LoVo (cell line): ENCODE results near the gene NRM.
"Not testable (repeated sequence)": the region's sequence is repeated elsewhere in the genome, so short reads cannot be mapped to it uniquely, and the experiment has no call there.

ENCODE experiments used
- DNase-seq: peaks from one replicate; pipeline ENCODE4 v3.0.0-alpha.2; 2016; ENCODE audit warnings: low spot score

NRM gene, protein sequence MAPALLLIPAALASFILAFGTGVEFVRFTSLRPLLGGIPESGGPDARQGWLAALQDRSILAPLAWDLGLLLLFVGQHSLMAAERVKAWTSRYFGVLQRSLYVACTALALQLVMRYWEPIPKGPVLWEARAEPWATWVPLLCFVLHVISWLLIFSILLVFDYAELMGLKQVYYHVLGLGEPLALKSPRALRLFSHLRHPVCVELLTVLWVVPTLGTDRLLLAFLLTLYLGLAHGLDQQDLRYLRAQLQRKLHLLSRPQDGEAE

DNA sequence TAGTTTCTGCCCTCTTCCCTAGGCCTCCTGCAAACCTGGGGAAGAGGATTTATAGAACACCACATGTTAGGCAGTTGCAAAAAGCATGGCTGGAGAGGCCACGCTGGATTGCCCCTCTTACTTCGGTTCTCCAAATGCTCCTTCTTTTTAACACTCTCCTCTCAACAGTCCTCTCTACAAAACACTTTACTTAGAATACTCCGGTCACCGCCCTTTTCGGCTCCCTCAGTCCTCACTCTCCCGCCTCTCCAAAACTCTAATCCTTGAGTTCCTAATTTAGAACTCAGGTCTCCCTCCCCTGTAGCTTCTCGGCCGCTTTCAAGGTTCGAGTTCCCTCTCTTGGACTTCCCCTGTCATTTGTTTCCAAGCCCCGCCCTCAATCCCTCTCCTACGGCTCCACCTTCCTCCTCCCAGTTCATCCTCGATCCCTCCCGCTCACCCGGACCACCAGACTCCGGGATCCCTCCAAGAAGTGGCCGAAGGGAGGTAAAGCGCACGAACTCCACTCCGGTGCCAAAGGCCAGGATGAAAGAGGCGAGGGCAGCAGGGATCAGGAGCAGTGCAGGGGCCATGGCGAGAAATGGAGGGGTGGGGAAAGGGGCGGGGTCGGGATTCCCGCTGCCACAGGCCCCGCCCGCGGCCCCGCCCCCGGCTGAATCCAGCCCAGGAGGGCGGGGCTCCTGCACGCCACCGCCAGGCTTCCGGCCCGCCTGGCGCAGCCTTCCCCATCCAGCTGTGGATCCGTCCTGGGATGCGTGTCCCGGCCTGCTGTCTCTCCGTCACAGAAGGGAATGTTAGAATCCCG lies at the start of gene NRM:
NRM (minus strand) TSS at position 582 of the 805 bp plus-strand sequence; CDS start at position 572, 10 bp downstream.
- DNase-seq: peak; percentile 89

DNA sequence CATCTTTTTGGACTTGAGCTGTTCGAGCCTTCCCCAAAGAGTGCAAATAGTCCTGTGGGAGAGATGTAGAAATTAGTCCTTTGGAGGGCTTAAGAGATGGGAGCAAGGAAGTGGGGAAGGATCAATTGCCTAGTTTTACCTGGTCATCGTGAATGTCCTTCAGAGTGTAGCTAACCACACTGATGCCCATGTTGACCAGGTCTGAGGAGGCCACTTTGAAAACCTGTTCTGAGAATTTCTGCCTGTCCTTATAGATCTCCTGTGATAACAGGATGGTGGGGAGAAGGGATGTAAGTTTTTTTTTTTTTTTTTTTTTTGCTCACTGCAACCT lies 49.7 kb upstream of the NRM start:
- DNase-seq: no peak

DNA sequence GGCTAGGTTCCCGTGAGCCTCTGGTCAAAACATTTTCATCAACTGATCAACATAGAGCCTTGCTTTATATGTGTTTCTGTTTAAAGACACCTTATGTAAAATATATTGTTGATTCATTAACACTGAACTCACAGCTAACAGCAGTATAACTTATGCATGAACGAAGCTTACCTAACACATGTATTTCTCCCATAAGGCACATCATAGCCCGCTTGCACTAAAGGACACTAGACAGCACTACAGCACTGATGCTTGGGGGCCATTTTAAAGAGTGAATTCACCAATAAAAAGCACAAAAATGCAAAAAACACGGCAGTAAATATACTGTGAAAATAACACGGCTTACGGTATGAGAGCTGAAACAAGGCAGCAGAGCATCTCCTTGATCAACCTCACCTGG lies 47.7 kb upstream of the NRM start:
- no peak for DNase-seq

DNA sequence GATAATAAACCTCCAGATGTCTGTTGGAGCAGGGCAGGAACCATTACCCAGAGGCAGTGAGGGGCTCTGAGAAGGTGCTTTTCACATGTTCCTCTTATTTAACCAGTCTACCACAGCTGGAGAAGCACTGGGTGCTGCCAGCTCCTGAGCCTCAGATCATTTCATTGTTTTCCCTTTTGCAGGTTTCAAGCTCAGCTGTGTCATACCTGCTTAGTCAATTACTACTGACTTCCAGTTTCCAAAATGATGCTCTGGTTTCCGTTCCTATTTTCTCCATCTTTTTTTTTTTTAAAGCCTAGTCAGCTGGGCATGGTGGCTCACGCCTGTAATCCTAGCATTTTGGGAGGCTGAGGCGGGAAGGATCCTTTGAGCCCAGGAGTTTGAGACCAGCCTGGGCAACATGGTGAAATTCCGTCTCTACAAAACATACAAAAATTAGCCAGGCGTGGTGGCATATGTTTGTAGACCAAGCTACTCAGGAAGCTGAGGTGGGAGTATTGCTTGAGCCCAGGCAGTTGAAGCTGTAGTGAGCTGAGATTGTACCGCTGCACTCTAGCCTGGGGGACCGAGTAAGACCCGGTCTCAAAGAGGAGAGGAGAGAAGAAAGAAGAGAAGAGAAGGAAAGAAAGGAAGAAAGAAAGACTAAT lies 45.0 kb upstream of the NRM start:
- DNase-seq: no peak

DNA sequence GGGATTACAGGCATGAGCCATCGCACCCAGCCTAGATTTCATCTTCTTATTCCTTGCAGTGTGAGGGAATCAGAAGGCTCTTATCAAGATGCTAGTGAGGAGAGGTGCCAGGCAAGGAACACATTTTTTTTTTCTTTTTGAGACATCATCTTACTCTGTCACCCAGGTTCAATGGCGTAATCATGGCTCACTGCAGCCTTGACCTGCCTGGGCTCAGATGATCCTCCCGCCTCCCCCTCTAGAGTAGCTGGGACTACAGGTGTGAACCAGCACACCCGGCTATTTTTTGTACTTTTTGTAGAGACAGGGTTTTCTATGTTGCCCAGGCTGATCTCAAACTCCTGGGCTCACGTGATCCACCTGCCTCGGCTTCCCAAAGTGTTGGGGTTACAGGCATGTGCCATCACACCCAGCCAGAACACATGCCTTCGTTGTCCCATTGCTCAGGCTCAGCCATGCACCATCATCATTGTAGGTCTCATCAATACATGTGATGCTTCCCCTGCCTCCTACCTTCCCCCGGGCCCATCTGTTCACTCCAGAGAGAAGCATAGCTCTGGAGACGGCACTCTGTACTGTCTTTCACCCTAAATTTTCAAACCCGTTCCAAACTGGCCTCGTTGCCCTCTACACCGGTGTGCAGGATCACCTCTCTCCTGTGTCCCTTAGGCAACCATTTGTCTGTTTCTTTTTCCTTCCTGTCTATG lies 41.6 kb upstream of the NRM start:
- no peak for DNase-seq

DNA sequence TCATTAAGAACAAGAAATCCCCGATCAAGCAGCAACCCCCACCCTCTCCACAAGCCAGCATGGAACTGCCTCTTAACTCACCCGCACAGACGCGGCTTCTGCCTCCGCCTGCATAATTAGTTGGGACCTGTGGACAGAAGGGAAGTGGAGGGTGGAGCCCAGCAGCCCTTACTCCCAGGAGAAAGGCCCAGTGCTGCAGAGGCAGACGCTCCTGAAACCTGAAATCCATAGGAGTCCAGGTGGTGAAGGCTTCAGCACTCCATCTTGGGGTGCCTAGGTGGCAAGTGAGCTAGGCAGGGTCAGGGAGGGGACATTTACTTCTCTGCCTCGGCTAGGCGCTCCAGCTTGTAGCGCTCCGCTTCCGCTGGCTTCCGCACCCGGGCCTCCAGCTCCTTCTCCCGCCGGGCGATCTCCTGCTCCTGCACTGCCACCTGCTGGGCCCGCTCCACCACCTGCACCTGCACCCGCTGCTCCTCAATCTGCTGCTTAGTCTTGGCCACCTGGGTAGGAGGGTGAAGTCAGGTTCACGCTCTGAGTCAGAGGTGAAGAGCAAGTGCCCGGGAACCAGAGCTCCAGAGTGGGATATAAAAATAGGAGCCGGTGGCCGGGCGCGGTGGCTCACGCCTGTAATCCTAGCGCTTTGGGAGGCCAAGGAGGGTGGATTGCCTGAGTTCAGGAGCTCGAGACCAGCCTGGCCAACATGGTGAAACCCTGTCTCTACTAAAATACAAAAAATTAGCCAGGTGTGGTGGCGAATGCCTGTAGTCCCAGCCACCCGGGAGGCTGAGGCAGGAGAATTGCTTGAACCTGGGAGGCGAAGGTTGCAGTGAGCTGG lies 40.0 kb upstream of the NRM start:
- no peak for DNase-seq

DNA sequence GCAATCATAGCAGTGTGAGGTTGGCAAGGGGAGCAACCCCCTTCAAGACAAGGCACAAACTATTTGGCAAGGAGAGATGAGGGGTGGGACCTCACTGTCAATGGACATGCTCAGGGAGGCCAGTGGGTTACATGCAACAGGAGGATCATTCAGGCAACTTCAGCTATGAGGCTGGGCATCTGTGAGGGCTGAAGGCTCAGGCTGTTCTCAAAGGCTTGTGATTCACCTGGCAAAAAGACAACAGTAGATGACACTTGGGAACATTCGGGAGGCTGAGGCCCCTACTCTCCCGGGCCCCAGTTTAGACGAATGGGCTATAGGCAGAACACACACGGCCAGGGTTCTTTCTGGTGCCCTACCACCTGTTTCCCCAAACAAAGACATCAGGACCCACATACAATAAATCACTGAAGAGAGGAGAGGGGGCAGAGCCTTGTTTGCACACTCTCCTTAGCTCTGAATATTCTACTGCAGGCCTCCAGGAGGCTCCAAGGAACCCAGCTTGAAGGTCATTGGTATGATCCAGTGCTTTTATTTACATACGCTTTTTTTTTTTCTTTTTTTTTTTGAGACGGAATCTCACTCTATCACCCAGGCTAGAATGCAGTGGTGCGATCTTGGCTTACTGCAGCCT lies 37.3 kb upstream of the NRM start:
- no peak for DNase-seq

DNA sequence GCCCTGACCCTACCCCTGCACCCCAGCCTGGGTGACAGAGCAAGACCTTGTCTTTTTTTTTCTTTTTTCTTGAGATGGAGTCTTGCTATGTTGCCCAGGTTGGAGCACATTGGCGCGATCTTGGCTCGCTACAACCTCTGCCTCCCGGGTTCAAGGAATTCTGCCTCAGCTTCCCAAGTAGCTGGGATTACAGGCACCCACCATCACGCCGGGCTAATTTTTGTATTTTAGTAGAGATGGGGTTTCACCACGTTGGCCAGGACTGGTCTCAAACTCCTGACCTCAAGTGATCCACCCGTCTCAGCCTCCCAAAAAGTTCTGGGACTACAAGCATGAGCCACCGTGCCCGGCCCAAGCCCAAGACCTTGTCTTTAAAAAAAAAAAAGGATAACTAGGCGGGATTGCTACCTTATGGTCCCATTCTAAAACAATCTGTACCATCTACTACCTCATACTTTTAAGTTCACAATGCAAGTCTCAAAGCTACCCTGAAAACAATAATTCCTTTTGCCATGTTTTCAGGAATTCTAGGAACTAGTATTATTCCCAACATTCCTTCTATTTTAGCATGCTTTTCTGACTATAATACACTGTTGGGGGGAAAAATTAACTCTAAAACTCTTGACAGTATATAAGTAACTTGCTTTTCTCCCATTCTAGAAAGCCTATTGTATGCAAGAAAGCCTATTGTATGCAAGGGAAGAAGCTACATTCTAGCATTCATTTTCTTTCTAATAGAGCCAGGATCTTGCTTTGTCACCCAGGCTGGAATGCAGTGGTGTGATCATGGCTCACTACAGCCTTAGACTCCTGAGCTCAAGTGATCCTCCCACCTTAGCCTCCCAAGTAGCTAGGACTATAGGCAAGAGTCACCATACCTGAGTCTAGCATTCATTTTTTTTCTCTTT lies 36.0 kb upstream of the NRM start:
- DNase-seq: no peak

DNA sequence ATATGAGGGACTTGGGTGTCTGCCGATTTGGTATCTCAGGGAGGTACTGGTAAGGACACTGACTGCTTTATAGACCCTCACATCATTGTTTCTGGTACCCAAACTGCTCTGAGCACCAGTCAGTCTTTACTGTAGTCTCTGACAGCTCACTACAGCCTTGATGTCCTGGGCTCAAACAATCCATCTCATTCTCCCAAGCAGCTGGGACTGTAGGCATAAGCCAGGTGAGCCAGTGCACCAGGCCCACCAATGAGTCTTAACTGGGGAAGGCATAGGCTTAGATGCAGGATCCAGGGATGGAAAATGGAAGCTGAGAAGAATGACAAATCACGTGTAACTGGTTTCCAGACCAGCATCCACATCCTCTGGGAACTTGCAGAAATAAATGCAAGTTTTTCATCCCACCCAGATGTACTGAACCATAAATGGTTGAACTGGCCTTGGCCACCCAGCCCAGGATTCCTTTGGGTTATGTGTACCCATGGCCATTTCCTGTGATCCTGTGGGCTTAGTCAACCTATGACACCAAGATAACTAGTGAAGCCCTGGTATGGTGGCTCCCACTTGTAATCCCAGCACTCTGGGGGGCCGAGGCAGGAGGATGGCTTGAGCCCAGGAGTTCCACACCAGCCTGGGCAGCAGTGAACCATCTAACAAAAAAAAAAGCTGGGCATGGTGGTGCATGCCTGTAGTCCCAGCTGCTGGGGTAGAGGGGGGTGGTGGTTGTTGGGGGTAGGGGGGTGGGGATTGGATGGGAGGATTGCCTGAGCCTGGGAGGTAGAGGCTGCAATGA lies 35.1 kb upstream of the NRM start:
- DNase-seq: no peak

DNA sequence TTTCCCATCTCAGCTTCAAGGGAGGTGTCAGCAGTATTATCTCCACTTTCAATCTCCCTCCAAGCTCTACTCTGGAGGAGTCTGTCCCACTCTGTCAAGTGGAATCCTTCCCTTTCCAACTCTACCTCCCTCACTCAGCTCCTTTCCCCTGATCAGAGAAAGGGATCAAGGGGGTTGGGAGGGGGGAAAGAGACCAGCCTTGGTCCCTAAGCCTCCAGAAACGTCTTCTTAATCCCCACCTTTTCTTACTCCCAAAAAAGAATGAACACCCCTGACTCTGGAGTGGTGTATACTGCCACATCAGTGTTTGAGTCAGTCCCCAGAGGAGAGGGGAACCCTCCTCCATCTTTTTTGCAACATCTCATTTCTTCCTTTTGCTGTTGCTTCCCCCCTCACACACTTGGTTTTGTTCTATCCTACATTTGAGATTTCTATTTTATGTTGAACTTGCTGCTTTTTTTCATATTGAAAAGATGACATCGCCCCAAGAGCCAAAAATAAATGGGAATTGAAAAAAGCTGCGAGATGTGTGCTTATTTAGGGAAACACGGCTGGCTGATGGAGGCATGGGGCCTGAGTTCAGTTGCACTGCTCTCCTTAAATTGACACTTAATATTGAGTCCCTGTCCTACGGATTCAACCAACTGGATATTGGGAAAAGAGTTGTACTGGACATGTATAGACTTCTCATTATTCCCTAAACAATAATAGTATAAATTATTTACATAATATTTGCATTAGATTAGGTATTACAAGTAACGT lies 34.3 kb upstream of the NRM start:
- no peak for DNase-seq

DNA sequence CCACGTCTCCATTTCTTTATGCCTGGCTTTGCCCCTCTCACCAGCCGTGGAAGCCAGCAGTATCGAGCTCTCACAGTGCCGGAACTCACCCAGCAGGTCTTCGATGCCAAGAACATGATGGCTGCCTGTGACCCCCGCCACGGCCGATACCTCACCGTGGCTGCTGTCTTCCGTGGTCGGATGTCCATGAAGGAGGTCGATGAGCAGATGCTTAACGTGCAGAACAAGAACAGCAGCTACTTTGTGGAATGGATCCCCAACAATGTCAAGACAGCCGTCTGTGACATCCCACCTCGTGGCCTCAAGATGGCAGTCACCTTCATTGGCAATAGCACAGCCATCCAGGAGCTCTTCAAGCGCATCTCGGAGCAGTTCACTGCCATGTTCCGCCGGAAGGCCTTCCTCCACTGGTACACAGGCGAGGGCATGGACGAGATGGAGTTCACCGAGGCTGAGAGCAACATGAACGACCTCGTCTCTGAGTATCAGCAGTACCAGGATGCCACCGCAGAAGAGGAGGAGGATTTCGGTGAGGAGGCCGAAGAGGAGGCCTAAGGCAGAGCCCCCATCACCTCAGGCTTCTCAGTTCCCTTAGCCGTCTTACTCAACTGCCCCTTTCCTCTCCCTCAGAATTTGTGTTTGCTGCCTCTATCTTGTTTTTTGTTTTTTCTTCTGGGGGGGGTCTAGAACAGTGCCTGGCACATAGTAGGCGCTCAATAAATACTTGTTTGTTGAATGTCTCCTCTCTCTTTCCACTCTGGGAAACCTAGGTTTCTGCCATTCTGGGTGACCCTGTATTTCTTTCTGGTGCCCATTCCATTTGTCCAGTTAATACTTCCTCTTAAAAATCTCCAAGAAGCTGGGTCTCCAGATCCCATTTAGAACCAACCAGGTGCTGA lies 33.3 kb upstream of the NRM start:
- DNase-seq: not testable (repeated sequence)

DNA sequence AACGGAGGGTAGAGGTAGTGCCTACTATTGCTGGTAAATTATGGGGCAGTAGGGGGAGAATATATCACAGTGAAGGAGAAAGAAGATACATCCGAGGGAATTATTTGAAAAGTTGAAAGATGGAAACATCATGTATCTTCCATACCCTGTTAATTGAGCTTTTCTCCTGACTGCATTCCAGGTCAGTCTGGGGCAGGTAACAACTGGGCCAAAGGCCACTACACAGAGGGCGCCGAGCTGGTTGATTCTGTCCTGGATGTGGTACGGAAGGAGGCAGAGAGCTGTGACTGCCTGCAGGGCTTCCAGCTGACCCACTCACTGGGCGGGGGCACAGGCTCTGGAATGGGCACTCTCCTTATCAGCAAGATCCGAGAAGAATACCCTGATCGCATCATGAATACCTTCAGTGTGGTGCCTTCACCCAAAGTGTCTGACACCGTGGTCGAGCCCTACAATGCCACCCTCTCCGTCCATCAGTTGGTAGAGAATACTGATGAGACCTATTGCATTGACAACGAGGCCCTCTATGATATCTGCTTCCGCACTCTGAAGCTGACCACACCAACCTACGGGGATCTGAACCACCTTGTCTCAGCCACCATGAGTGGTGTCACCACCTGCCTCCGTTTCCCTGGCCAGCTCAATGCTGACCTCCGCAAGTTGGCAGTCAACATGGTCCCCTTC lies 32.5 kb upstream of the NRM start:
- not testable (repeated sequence) for DNase-seq

DNA sequence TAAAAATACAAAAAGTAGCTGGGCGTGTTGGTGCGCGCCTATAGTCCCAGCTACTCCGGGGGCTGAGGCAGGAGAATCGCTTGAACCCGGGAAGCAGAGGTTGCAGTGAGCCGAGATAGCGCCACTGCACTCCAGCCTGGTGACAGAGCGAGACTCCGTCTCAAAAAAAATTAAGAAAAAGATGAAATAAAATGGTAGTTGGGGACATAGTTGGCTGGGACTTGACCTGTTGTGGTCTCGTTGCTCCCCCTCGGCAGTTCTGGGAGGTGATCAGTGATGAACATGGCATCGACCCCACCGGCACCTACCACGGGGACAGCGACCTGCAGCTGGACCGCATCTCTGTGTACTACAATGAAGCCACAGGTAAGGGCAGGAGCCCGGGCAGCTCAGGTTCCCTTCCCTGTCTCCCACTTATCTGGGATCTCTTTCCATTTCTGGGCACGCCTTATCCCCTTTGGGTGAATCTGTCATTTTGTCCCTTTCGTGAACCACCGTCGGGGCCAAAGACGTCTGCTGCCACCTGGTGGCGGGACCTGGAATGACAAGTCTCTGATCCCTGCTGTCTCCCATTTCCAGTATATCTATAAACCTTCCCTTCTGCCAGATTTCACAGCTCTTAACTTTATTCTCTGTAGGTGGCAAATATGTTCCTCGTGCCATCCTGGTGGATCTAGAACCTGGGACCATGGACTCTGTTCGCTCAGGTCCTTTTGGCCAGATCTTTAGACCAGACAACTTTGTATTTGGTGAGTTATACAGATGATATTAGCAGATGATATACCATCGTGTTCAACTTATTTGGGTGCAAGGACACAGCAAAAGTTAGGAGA lies 31.7 kb upstream of the NRM start:
- DNase-seq: peak; percentile 79

DNA sequence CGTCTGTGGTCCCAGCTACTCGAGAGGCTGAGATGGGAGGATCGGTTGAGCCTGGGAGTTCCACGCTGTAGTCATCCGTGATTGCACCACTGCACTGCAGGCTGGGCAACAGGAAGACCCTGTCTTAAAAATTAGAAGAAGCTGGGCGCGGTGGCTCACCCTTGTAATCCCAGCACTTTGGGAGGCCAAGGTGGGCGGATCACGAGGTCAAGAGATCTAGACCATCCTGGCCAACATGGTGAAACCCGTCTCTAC lies 31.2 kb upstream of the NRM start:
- not testable (repeated sequence) for DNase-seq

DNA sequence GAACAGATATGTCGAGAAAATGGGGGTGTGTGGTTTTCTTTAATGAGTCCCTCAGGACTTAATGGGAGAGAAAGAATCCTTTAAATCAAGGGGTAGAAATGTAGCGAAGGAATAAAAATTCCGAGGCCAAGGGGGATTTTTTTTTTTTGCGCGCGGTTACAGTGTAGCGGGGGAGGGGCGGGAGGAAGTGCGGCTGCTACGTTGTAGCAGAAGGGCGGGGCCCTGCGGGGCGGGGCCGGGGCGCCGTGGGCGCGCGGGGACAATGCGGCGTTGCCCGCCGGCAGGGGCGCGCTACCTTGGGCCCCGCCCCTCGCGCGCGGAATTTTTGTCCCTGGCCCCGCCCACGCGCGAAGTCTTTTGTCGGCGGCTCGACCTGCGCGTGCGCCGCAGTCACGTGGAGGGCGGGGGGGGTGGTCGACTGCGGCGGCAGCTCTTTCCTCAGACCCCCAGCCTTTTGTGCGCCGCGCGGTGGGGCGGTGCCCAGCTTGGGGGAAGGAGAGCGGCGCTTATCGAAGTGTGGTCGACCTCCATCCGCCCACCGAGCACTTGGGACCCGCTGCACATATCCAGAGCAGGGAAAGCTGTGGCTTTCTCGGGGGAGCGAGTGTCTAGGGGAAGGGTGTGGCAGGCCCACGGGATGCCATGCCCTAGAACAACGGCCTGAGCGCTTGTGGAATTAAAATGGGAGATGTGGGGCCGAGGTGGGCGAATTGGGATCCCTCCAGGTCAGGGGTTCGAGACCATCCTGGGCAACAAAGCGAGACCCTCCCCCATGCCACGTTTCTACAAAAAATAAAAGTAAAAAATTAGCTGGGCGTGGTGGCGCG lies 30.6 kb upstream of the NRM start:
- DNase-seq: peak; percentile 95
